Activated T-cell treated with anti-CD3 and anti-CD28 coated beads, Interleukin-2, amount 50 U/mL, for 4 hours (primary cell): ENCODE data around the gene GOLGA3. TPM values are rescaled to one million over a fixed set of nuclear protein-coding genes. Genes with fewer than 3 reads are reported as not detected.
"Not testable (repeated sequence)": the region's sequence is repeated elsewhere in the genome, so short reads cannot be mapped to it uniquely, and the experiment has no call there.

Experiments
- ATAC-seq, 2 donors: fragments of 200-7000 bp; cut with Tn5 transposase; one replicate each; pipeline ENCODE4 v1.10.0; 2021
- DNase-seq: peaks from one replicate; pipeline ENCODE4 v3.0.0-alpha.2; 2020
- H3K27me3 Mint-ChIP-seq: one replicate; pipeline ENCODE4 v1.8.0; 2021; ENCODE audit warnings: low read depth, mixed read lengths
- H3K36me3 Mint-ChIP-seq: one replicate; pipeline ENCODE4 v1.8.0; 2022; ENCODE audit warnings: mixed read lengths; ENCODE audit not compliant: insufficient read depth
- H3K4me1 Mint-ChIP-seq: one replicate; pipeline ENCODE4 v1.8.0; 2021; ENCODE audit warnings: low read depth, mixed read lengths
- H3K4me3 Mint-ChIP-seq: one replicate; pipeline ENCODE4 v1.8.0; 2021; ENCODE audit warnings: mild to moderate bottlenecking, moderate library complexity, mixed read lengths
- H3K9me3 Mint-ChIP-seq: one replicate; pipeline ENCODE4 v1.8.0; 2021; ENCODE audit warnings: mixed read lengths
- total RNA-seq, 3 donors: library from RNA; stranded (reverse); gene quantifications; one replicate each; pipeline ENCODE4 v1.2.1, GENCODE V29; 2021

Gene GOLGA3
- total RNA-seq, 3 donors from 2014 or later: 74.6 to 86.9 (median 75.9) TPM

DNA sequence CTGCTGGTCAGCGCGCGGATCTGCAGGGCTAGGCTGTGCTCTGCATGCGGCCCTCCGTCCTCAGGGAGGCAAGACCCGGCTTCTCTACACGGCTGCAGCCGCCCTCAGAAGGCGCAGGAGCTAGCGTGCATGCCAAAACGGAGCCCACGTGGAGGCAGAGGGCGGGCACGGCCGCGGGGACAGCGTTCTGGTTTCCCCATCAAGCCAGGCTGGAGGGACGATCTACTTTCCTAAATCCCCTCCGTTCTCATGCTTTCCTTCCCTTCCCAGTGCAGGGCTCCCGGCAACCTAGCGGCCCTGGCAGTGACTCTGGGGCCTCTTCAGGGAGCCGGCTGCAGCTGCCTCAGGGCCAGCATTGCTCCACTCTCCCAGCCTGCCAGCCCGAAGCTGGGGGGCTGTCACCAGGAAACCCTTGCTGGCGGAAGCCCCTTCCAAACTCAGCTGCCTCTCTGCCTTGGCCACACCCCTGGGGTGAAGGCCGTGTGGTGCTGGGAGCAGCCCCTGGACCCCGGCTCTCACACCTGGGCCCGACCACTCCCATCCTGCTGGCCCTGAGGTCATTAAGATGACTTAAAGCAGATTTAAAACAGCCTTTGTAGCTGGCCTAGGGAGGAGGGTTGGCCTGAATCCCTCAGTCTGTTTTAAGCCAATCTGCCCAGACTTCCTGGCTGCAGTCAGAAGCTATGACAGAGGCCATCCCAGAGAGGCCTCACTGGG lies 9.2 kb upstream of the GOLGA3 start:
- ATAC-seq: no peak
- H3K9me3 Mint-ChIP-seq: no peaks in the 10 kb centered on the region
- peaks cover 31% of the 10 kb centered on the region for H3K36me3 Mint-ChIP-seq
- DNase-seq: no peak
- no peaks in the 10 kb centered on the region for H3K27me3 Mint-ChIP-seq
- H3K4me1 Mint-ChIP-seq: peaks cover 30% of the 10 kb centered on the region
- H3K4me3 Mint-ChIP-seq: no peak overlapping the region

DNA sequence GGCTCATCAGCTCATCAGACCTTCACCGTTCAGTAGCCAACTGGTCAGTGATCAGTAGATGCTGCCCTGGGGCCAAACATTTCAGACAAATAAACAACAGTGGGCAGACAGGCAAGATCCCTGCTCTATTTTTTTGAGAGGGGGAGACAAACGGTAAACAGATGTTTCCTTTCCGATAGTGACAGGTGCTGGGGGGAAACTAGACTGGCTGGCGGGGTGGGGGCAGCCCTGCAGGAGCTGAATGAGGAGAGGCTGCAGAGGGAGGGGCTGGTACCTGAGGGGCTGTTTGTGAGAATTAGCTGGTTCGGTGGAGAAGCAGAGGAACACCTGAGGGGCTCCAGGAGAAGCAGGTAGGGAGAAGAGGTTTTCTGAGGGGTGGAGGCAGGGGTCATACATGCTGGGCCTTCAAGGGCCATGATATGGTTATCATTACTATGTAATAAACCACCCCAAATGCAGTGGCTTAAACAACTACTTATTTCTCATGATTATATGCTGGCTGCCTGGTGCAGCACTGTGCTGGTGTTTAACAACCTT lies 8.2 kb upstream of the GOLGA3 start:
- peak in 1 of 2 donors; percentile 23 for ATAC-seq
- H3K4me1 Mint-ChIP-seq: peaks cover 30% of the 10 kb centered on the region
- peak overlapping the region; percentile 64 for H3K4me3 Mint-ChIP-seq
- no peaks in the 10 kb centered on the region for H3K27me3 Mint-ChIP-seq
- no peak for DNase-seq
- H3K36me3 Mint-ChIP-seq: peaks cover 25% of the 10 kb centered on the region
- H3K9me3 Mint-ChIP-seq: no peaks in the 10 kb centered on the region

DNA sequence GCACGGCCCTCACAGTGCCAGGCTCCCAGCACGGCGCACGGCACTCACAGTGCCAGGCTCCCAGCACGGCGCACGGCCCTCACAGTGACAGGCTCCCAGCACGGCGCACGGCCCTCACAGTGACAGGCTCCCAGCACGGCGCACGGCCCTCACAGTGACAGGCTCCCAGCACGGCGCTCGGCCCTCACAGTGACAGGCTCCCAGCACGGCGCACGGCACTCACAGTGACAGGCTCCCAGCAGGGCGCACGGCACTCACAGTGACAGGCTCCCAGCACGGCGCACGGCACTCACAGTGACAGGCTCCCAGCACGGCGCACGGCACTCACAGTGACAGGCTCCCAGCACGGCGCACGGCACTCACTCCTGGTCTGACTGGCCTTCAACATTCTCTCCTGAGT lies 7.6 kb upstream of the GOLGA3 start:
- not testable (repeated sequence) for H3K9me3 Mint-ChIP-seq

DNA sequence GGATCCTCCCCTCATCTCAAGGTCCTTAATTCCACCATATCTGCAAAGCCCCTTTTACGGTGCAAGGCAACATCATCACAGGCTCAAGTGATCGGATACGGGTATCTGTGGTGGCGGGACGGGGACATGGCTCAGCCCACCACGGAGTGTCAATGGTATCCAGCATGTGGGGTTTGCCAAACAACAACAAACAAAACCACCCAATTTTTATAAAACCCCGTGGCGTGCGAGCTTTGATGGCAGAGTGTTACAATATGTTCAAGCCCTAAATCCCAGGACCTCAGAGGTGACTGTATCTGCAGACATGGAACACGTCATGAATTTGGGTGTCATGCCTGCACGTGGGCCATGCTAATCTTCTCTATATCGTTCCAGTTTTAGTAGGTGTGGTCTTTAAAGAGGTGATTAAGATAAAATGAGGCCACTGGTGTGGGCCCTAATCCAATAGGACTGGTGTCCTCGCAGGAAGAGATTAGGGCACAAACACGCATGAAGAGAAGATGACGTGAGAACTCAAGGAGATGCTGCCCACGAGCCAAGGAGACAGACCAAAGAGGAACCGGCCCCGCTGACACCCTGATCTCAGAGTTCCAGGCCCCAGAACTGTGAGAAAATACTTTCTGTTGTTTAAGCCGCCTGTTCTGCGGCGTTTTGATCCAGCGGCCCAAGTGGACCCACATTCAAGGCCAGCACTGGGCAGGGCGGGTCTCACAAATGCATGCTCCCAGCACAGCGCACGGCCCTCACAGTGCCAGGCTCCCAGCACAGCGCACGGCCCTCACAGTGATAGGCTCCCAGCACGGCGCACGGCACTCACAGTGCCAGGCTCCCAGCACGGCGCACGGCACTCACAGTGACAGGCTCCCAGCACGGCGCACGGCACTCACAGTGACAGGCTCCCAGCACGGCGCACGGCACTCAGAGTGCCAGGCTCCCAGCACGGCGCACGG lies 6.7 kb upstream of the GOLGA3 start:
- no peaks in the 10 kb centered on the region for H3K9me3 Mint-ChIP-seq
- H3K4me3 Mint-ChIP-seq: peak overlapping the region; percentile 35
- ATAC-seq: no peak
- peaks cover 19% of the 10 kb centered on the region for H3K36me3 Mint-ChIP-seq
- H3K4me1 Mint-ChIP-seq: peaks cover 30% of the 10 kb centered on the region
- no peak for DNase-seq
- no peaks in the 10 kb centered on the region for H3K27me3 Mint-ChIP-seq

More for the DNA sequence above, 7.6 kb upstream of the GOLGA3 start:
- DNase-seq, ATAC-seq, H3K27me3 Mint-ChIP-seq: not testable (repeated sequence)
- H3K36me3 Mint-ChIP-seq: peaks cover 22% of the 10 kb centered on the region
- peaks cover 30% of the 10 kb centered on the region for H3K4me1 Mint-ChIP-seq
- peak overlapping the region; percentile 64 for H3K4me3 Mint-ChIP-seq

DNA sequence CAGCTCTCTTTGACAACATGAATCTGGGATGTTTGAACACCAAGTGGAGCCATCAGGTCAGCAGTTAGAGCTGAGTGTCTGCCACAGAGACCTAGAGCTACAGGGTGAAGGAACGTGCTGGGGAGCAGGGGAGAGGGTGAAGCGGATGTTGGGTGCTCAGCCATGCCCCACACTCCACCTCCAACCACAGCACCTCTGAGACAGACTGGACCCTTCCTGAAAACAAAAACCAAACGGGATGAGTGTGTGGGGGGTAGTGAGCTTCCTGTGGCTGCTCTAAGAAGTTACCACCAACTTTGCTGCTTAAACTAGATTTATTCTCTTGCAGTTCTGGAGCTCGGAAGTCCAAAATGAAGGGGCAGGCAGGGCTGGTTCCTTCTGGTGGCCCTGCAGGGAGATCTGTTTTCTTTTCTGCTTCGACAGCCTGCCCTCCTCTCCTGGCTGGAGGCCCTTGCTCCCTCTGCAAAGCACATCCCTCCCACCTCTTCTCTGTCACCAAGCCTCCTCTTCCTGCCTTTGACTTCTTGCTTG lies 5.6 kb upstream of the GOLGA3 start:
- no peaks in the 10 kb centered on the region for H3K27me3 Mint-ChIP-seq
- peaks cover 34% of the 10 kb centered on the region for H3K4me1 Mint-ChIP-seq
- peaks cover 14% of the 10 kb centered on the region for H3K36me3 Mint-ChIP-seq
- DNase-seq (no peak), ATAC-seq (peak; percentile 64 to 74)
- no peaks in the 10 kb centered on the region for H3K9me3 Mint-ChIP-seq
- H3K4me3 Mint-ChIP-seq: peak overlapping the region; percentile 39

DNA sequence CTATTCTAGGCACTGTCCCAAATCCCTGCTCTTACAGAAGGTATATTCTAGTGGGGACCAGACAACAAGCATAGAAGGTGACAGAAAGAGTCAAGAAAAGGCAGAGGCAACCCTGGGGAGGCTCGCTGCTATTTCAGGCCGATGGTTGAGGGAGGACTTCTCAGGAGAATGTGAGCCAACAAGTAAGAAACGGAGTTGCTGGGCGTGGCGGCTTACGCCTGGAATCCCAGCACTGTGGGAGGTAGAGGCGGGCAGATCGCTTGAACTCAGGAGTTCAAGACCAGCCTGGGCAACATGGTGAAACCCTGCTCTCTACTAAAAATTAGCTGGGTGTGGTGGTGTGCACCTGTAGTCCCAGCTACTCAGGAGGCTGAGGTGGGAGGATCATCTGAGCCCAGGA lies 4.7 kb upstream of the GOLGA3 start:
- Mint-ChIP-seq H3K4me1 (peaks cover 34% of the 10 kb centered on the region), H3K9me3 (no peaks in the 10 kb centered on the region), H3K27me3 (no peaks in the 10 kb centered on the region), H3K4me3 (no peak overlapping the region), H3K36me3 (peaks cover 8% of the 10 kb centered on the region)
- ATAC-seq (no peak), DNase-seq (no peak)

DNA sequence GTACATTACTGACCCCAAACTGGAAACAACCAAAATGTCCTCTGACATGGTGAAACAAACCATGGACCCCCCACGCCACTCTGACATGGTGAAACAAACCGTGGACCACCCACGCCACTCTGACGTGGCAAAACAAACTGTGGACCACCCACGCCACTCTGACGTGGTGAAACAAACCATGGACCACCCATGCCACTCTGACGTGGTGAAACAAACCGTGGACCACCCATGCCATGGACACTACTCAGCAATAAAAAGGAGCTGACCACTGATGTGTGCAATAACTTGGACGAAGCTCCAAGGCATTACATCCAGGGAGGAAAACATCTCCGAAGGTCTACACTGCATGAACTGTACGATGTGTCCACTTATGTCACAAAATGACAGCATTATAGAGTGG lies 3.1 kb upstream of the GOLGA3 start:
- Mint-ChIP-seq H3K36me3 (peaks cover 4% of the 10 kb centered on the region), H3K4me1 (peaks cover 43% of the 10 kb centered on the region), H3K4me3 (no peak overlapping the region), H3K9me3 (no peaks in the 10 kb centered on the region), H3K27me3 (no peaks in the 10 kb centered on the region)
- no peak for DNase-seq
- ATAC-seq: no peak

DNA sequence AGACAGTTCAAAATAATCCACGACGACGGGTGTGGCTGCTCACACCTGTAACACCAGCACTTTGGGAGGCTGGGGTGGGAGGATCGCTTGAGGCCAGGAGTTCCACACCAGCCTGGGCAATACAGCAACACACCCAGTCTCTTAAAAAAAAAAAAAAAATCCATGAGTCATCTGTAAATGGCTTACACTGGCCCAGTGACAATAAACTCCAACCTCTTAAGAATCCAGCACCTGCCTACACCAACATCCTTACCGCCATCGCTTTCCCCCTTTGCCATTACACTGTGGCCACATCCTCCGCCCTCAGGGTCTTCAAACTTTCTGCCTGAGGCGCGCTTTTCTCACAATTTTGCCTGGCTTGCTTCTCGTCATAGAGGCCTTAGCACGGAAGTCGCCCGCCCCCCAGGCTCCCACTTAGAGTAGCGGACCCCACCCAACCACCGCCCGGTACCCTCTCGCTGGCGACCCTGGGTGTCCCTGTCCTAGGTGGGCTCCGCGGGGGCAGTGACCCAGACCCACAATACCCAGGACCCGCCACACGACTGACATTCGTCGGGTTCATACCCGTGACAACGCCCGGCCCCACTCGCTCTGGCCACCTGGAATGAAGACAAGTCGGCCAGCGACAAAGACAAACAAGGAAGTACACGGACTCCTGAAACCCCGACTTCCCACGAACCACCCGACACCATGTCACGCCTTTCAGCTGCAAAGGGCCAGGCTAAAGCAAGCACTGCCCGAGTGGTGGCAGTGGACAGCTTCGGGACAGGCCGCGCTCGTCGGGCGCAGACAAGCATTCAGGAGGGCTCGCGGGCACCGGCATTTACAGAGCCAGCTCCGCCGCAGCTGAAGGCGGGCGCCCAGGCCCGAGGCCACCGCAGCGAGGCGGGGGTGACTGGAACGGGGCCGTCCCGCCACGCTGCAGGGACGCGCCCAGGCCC lies 636 bp downstream of the GOLGA3 start:
- H3K4me3 Mint-ChIP-seq: peak overlapping the region; percentile 89
- H3K36me3 Mint-ChIP-seq: peaks cover 14% of the 10 kb centered on the region
- ATAC-seq: peak; percentile 65 to 66
- H3K4me1 Mint-ChIP-seq: peaks cover 40% of the 10 kb centered on the region
- no peak for DNase-seq
- no peaks in the 10 kb centered on the region for H3K9me3 Mint-ChIP-seq
- no peaks in the 10 kb centered on the region for H3K27me3 Mint-ChIP-seq

DNA sequence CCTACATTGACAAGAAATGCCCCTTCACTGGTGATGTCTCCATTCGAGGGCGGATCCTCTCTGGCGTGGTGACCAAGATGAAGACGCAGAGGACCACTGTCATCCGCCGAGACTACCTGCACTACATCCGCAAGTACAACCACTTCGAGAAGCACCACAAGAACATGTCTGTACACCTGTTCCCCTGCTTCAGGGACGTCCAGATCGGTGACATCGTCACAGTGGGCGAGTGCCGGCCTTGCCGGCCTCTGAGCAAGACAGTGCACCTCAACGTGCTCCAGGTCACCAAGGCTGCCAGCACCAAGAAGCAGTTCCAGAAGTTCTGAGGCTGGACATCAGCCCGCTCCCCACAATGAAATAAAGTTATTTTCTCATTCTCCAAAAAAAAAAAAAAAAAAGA lies 2.8 kb downstream of the GOLGA3 start:
- Mint-ChIP-seq H3K9me3 (no peaks in the 10 kb centered on the region), H3K27me3 (no peaks in the 10 kb centered on the region), H3K4me3 (no peak overlapping the region), H3K36me3 (peaks cover 15% of the 10 kb centered on the region), H3K4me1 (peaks cover 40% of the 10 kb centered on the region)
- DNase-seq: no peak
- ATAC-seq: no peak

DNA sequence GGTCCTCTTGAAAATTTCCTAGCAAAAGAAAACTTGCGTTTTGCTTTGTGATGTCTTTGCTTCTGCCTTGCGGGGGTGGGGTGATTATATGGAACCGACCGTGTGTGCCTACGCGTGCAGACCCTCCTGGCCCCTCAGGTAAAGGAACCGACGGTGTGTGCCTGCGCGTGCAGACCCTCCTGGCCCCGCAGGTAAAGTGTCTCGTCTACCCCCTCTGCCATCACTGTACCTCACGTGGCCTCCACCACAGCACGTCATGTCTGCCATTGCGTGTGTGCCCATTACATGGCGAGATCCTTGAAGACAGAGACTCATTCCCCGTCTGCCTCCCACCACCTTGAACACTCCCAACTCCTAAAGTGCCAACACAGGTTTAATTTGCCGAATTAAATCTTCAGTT lies 3.6 kb downstream of the GOLGA3 start:
- ATAC-seq: no peak
- no peaks in the 10 kb centered on the region for H3K9me3 Mint-ChIP-seq
- DNase-seq: no peak
- H3K36me3 Mint-ChIP-seq: peaks cover 15% of the 10 kb centered on the region
- no peaks in the 10 kb centered on the region for H3K27me3 Mint-ChIP-seq
- no peak overlapping the region for H3K4me3 Mint-ChIP-seq
- H3K4me1 Mint-ChIP-seq: peaks cover 40% of the 10 kb centered on the region

DNA sequence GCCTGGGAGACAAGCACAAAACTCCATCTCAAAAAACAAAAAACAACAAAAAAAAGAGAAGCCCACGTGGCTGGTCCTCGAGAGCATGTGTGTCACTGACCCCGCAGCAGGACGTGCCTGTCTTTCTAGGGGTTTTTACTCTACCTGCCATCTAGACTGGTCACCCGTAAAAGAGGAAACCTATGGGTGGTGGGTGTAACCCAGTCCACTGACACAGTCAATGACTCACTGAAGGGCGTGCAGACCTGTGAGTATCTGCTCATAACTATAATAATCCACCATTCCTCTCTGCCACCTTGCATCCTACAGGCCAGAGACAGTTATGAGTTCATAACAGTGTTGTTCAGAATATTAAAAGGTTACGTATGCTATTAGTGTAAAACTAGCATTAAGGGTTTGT lies 4.6 kb downstream of the GOLGA3 start:
- Mint-ChIP-seq H3K4me1 (peaks cover 36% of the 10 kb centered on the region), H3K9me3 (no peaks in the 10 kb centered on the region), H3K36me3 (peaks cover 22% of the 10 kb centered on the region), H3K4me3 (no peak overlapping the region), H3K27me3 (no peaks in the 10 kb centered on the region)
- DNase-seq (no peak), ATAC-seq (no peak)

DNA sequence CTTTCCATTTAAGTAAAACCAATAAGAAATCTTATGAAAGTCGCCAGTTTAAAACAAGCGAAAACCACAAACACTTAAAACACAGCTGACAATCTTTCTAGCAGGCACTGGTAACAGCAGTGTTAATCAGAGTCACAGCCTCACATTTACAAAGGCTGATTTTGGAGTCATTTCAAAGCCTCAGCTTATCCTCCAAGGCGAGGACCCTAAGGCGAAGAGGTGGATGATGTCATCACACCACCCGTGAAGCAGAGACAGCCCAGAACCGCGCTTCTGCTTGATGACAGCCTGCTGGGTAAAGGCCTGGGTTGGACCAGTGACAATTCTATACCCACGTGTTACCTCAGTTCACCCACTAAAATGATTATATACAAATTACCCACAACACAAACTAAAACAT lies 10.1 kb downstream of the GOLGA3 start:
- Mint-ChIP-seq H3K36me3 (peaks cover 23% of the 10 kb centered on the region), H3K27me3 (no peaks in the 10 kb centered on the region), H3K9me3 (no peaks in the 10 kb centered on the region), H3K4me1 (no peaks in the 10 kb centered on the region), H3K4me3 (no peak overlapping the region)
- peak in 1 of 2 donors; percentile 72 for ATAC-seq
- no peak for DNase-seq

DNA sequence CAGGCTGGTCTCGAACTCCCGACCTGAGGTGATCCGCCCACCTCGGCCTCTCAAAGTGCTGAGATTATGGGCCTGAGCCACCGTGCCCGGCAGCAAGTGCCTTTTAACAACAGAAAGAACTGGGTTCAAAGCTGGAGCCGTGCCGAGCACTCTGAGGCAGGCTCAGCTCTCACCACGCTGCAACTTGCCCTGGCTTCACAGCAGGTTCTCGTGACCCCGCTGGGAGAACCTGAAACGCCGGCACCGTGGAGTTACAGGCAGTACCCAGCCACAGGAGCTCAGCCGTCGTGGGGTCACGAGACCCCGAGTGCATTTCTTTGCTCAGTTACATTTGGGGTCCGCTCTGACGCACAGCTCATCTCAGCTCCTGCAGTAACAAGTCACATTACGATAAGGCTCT lies 14.4 kb downstream of the GOLGA3 start:
- H3K36me3 Mint-ChIP-seq: peaks cover 33% of the 10 kb centered on the region
- H3K9me3 Mint-ChIP-seq: no peaks in the 10 kb centered on the region
- peaks cover 6% of the 10 kb centered on the region for H3K4me1 Mint-ChIP-seq
- H3K27me3 Mint-ChIP-seq: no peaks in the 10 kb centered on the region
- DNase-seq (no peak), ATAC-seq (no peak)
- H3K4me3 Mint-ChIP-seq: no peak overlapping the region
